Stimulated activated CD8-positive, alpha-beta memory T cell treated with anti-CD3 and anti-CD28 coated beads, Interleukin-7, amount 100 ng/mL, for 24 hours (primary cell): ENCODE data around the gene ITPR1.

Source experiments
- DNase-seq: peaks from one replicate; pipeline ENCODE4 v3.0.0-alpha.2; 2020; ENCODE audit warnings: low read depth

ITPR1 gene

DNA sequence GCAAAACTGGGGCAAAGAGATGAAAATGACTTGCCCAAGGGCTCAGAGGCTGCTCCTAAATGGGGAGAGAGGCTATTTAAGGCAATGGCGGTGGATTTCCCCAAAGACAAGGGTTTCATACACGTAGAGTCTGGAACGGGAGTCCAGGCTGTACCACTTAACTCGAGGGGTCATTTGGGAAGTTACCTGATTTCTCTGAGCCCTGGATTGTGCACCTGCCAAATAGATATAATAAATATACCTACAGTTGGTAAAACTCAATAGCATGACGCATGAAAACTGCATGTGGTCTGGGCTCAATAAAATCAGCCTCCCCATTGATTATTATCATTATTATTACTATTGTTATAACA lies 1.3 kb upstream of the ITPR1 start:
- no peak for DNase-seq

DNA sequence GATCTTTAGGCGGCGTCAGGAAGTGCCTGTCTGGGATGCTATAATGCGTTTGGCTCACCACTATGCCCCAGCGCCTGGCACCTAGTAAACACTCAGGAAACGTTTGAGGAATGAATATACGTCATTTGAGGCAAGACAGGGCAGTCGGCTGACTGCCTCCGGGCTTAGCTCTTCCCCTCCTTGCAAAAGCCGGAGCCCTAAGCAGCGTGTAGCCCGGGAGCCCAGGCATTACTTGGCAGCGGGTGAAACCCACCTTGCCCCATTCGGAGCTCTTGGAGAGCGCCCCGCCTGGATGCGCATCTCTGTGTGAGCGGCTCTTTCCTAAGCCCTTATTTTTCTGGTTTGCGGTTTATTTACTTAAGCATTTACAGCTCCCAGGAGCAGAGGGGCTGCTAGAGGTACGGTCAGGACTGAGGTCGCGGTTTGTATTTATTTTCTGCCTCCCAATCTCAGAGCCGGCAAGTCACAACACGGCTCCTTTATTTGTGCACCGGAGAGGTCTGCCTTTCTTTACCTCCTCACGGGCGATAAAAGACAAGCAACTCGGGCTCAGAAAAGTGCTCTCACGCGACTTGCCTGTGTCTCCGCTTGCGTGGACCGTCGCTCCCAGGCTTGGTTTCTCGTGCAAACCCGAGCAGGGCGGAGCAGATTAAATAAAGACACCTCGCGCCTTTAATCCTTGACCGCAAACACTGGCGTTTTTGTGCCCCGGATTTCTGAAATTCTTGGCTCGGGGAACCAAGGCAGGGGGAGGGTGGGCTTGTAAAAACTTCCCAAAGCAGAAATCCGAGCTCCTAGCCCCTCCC lies 737 bp upstream of the ITPR1 start:
- no peak for DNase-seq

DNA sequence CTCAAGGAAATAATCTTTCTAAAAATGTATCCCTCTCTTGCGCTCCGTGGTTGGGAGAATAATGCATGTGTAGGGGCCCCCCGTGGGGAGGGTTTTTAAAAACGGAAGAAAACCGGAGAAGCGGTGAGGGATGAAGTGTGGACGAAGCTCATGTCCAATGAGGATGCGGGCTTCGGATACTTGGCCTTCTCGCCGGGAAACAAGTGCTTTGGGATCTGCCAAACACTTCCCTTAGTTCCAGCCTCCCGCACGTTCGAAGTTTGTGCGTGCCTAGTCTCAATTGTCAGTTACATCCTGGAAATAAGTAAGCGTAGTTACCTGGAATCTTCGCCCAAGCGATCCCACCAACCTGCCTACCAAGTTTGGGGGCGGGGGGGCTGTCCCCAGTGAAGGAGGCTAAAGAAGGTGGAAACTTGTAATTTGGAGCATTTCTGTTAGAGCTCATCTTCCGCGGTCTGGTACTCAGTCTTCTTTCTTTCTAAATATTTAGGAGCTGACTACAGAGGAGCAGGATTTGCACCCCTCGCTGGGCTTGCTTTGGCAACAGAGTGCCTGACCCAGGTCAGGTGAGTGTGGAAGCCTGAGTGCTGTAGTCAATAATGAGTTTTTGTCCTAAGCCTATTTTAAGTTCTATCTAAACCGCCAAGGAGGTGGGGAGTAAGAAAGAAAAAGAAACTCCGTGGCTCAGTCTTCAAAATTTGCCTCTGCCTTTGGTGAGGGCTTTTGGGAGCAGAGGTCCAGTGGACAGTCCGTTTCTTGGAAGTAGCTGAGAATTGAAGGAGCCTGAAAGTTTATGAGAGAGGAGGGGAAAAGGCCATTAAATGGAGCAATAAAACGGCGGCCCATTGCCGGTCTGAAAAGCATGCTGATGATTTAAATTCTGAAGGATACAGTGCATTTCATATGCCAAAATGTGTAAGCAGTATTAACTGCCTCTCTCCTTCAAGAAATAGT lies 1.1 kb downstream of the ITPR1 start:
- DNase-seq, result no peak

DNA sequence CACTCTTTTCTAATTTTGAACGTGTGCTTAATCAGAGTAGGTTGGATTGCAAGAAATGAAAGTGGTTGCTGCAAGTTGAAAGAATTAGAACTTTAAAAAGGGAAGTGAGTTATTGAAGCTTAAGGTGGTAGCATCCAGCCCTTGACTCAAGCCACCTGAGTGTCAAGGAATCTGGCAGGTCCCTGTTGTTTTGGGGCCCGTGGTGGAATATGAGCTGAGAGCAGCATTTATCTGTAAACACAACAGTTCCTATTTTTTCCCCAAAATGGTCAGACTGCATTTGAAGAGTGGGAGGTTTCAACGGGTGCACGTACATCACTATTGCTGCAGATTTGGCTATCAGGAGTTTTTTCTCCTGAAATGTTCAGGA lies 1.7 kb downstream of the ITPR1 start:
- DNase-seq, result no peak

DNA sequence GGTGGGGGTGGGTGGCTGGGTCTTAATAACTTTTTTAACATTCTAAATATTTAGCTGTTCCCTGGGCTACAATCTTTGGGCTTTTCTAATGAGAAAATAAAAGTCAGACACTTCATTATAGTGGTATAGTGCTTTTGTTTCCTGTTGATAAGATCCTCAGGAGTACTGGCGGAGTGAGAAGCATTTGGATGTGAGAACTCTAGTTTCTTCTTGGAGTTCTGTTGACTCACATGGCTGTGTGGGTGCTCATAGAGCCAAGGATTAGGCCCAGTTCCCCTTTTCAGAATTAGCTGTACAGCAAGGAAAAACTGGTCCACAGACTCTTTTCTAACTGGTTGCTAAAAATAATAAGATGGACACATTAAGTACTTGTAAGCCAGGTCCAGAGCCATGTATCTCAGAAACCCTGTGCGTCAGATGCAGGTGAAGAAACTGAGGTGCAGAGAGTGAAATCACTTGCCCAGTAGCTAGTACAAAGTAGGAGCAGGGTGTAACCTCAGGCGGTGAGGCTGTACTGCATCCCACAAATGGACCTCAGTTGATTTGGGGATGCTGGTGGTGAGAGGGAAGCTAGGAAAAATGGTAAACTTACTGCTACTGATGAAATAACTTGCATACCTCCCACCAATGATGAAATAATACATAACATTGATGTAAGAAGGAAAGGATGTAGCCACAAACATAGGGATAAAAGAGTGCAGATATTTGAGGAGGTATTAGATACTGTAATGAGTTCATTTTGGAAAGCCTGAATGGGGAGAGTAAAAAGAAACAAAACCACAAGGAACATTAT lies 2.3 kb downstream of the ITPR1 start:
- DNase-seq, result no peak

DNA sequence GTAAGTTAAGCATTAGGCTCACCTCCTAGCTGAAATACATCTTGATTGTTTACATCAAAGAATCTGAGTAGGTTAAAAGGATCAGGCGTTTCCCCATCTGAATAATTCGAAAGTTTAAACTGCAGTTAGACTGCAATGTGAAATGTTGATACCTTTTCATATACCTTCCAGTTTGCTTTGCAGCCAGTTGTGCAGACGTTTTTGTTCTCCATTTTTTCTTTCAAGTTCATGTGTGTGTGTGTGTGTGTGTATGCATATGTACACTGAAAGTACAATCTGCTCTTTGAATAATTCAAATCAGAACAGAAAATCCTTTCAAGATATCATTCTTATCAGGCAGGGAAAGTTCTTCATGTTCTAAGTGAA lies 2.9 kb downstream of the ITPR1 start:
- DNase-seq, result no peak

DNA sequence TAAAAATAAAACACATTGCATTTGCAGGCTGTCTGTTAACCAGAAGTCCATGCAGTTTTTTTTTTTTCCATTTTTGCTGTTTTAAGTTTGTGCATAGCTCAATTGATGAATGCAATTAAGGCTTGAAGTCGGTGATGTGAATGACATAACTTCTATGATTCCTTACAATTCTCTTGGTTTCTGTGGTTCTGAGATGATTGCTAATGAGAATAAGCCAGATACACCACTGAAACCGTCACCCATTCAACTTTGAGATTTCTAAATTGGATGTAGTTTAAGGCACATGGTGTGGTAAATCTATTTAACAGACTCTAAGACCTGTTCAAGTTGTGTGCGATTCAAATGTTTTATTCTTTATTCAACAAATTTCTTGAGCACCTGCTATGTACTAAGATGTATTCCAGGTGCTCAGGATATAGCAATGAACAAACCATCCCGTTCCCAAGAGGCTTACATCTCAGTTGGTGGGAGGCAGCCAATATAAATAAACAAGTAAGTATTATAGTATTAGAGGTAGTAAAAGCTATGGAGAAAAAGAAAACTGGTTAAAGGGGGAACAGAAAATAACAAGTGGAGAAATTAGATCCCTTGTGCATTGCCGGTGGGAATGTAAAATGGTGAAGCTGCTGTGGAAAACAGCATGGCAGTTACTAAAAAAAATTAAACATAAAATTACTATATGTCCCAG lies 4.0 kb downstream of the ITPR1 start:
- no peak for DNase-seq

DNA sequence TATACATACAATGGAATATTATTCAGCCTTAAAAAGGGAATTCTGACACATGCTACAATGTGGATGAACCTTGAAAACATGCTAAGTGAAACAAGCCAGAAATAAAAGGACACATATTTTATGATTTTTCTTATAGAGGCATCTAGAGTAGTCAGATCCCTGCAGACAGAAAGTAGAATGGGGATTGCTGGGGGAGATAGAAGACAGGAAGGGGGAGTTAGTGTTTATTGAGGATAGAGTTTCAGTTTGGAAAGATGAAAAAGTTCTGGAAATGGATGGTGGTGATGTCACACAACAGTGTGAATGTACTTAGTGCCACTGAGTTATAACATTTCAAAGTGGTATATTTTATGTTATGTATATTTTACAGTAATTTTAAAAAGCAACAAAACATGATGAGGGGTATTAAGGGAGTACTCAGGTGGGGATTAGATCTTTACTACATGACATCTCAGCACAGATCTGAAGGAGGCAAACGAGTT lies 4.7 kb downstream of the ITPR1 start:
- no peak for DNase-seq

DNA sequence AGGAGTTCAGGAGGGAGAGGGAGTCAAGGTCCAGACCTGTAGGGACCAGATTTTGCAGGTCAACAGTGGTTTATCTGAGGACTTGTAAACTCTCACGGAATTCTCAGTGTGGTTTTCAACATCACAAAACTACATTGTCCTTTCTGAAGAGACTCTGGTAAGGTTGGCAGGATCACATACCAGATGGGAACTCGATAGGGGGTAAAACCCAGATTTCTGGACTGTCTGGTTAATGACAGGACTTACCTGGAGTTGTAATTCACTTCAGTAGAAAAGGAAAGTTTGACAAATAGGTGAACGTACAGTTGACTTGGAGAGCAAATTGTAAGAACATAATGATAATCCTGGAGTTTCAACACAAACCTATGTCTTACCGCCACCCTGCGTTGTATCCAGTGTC lies 5.3 kb downstream of the ITPR1 start:
- DNase-seq, result no peak

DNA sequence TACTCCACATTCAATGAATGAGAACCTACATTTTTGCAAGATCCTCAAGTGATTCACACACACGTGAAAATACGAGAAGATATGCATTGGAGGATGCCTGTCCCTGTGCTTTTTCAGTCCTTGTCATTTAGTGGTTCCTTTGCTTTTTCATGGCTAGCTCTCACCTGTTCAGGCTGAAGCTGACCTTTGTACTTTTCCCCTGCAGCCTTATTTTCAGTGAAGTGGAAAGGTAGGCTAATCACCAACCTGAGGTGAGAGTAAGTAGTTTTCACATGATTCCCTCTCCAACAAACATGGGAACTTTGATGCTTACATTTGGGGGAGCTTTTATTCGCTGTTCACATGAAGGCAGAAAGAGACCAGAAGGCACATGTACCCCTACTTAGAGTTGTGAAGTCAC lies 8.3 kb downstream of the ITPR1 start:
- no peak for DNase-seq

DNA sequence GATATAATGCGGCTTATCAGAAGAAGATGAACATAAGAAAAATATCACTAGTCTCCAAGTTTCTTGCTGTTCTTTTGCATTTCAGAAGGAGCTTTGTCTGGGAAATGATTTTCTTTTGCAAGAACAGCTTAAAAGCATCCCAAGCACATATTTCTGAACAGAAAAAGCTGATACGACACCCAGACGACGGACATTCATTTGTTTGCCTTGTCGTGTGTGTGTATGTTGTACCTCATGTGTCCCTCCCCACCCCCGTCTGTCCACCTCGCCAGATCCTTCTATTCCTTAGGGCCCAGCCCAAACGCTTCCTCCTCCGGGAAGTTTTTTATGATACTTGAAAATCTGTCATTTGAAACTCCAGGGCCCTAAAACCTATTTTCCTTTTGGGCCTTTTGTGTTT lies 8.8 kb downstream of the ITPR1 start:
- DNase-seq, result no peak

DNA sequence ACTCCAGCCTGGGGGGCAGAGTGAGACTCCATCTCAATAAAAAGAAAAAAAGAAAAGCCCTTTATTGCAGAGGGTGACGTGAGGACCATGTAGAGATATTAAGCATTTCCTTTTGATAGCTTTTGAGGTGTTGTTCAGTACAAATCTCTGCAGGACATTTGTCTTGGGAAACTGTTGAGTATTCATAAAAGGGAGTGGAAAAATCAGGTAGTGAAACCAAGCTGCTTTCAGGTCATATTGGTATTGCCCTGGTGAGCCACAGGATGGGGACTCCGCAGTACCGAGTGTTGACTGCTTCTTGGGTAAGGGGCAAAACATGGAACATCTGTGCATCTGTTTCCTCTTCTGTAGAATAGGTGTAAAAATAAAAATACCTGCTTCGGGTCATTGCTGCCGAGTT lies 9.9 kb downstream of the ITPR1 start:
- DNase-seq, result no peak

DNA sequence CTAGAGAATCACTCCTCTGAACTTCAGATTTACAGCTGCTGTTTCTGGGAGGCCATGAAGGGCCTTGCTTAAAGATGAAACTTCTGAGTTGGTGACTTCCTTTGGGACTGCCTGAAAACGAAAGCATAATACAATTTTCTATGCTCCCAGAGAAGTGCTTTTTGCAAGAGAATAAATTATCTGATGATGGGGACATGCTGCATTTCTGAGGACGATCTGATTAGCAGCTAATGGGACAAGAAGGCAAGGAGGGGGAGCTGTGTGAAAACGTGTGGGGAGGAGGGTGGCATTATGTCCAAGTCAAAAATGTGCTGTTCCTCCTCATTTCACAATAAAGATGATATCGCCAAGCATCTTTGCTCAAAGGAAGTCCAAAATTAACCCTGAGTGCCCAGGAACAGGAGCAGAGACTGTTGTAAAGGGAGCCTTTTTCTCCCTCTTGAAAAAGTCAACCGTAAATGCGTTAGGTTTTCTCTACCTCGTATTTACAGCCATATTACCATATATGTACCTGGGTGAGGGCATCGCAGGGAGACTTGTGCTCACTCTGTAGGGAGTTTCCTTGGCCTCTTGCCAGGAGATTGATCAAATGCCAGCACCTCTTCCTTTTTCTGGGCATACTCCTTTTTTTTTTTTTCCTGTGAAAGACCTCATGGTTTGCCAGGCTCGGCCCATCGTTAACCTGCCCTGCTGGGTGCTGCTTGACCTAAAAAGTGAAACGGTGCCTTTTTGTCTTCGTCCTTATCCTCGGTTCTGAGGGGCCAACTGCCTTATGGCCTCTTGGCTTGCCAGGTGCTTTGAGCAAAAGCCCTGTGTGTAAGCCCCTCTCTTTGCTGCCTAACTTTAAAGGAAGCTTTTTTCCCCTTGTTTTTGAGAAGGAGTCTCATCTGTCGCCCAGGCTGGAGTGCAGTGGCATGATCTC lies 11.5 kb downstream of the ITPR1 start:
- no peak for DNase-seq

DNA sequence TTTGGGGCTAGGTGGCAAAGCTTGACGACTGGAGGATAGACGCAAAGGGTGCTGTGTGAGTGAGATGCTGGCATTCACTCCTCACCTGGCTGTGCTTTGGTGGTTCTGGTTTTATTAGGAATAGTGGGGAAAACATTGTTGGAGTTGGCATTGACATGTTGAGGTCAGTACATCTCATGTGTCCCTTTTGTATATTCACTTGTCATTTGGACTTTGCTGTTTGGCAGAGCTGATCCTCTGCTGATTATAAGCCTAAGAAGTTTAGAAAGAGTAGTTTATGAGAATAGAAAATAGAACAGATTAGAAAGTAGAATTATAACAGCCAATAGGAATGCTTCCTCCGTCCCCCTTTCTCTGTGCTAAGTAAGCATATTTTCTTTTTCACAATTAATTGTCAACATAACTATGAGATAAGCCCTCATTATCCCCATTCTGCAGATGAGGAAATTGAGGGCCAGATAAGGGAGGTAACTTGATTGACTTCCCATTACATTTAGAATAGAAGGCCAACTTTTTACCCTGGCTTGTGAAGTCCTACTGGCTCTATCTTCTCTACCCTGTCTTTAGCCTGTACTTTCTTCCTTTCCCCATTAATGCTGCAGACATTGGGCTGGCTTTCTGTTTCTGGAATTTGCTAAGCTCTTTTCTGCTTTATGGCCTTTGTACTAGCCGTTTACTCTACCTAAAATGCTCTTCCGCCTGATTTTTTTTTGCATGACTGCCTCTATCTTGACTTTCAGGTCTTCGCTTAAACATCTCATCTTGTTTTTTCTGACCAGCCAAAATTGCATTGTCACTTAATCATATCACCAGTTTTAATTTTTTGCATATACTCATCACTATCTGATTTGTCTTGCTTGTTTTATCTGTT lies 12.8 kb downstream of the ITPR1 start:
- no peak for DNase-seq

DNA sequence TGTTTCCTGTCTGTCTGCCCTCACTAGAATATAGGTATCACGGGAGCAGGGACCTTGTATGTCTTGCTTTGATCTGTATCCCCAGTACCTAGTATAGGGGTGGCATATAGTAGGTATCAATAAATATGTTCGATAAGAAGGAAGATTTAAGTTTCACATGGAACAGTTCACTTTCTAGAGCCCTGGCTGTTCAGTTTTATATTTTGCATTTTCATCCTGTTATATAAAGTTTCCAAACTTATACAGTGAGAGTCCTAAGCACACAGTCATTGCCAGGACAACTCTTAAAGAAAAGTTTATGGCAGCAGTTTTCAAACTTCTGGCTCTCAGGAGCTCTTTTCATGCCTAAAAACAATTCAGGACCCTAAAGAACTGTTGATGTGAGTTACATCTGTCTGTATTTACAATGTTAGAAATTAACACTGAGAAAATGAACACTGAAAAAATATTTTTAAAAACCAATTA lies 13.4 kb downstream of the ITPR1 start:
- DNase-seq, result no peak

DNA sequence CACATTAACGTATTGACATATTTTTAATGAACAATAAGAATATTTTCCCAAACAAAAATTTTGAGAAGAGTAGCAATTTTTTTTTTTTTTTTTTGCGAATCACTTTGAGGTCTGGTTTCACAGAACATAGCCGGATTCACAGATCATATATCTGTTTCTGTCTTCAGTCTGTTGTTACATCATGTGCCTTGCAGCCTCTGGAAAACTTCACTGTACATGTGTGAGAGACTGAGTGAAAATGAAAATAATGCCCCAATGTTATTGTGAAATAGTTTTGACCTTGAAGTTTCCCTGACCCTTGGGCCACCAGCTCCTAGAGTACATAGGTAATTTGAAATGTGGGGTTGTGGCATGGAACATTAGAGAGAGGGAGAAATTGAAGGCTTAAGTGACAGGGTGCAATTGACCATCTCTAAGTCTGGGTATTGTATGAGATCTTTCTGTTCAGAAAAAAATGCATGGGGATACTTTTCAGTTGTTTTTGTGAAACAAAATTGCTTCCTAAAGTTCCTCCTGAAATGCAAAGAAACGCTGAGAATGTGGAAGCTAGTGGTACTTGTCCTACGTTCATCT lies 14.0 kb downstream of the ITPR1 start:
- DNase-seq, result no peak

DNA sequence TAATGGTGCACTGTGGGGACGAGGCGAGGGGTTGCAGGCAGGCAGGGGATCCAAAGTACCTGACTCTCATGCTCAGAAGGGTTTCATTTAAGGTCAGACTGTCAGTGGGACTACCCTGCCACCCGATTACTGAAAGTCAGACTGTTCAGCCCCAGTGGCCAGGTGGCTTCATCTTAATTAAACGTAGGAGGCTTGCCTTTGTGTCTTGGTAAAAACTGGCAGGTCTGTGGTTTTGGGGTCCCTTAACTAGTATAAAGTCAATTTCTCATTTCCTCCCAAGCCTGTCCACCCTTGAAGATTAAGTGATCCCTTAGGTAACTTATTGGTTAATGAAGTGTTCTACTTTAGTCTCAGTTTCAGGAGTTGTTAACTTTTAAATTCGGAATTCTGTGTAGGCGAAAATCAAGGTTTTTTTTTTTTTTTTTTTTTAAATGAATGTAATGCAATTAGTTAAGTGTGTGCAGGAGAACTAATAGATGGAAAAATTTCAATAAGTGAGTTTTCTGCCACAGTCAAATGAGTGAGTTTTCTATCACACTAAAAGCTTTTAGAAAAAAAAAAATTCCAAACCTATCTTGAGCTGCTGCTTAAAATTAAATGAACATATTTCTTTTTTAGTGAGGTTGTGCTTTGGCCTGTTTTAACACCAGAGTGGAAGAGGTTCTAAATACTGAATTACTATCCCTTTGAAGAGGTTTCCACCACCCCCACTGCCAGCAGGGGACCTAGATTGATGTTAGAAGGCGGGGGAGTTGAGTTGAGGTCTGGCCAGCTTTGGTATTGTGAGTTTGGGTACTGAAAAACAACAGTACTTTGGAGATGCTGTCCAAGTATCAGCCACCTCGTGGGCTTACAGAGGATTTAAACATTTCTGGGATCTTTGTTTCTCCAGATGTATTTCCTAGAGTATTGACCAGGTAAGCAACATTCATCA lies 15.2 kb downstream of the ITPR1 start:
- DNase-seq, result no peak

DNA sequence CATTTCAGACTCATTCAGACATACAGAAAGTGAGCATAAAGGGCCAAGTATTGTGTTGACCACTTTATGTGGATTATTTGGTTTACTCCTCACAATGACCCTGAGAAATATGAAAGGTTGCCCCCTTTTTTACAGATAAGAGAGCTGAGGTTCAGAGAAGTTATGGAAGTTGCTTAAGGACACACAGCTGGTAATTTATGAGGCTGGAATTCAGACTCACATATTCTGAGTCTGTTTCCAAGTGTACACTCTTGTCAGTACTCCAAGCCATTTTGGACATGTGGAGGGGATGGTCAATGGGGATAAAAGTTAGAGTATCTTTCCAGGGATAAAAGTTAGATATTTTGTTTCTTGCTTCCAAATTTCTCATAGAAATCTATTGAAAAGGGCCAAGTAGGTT lies 15.9 kb downstream of the ITPR1 start:
- DNase-seq, result no peak
